Spleen (tissue), 7 donors: ENCODE data around the gene MMP15.

Experiments used
- POLR2A ChIP-seq, 3 donors: fragments of 450-650 bp; IDR thresholded peaks; one replicate each; pipeline ENCODE4 v1.5.1; 2017; ENCODE audit warnings: antibody characterized with exemption in 3 of 3, mild to moderate bottlenecking in 1 of 3
- TF ChIP-seq, protein P1 (sequence below), 11 experiments: fragments of 200-600 bp in 7 of 11; fragments of 450-650 bp in 4 of 11; sonication (generic) in 4 of 11; IDR thresholded peaks in 8 of 11; conservative IDR thresholded peaks in 3 of 11; 1 replicate in 7 of 11; 2 replicates in 4 of 11; pipeline versions ENCODE4 v1.4.0 to v1.8.0; 2016 to 2021; ENCODE audit warnings: antibody characterized with exemption in 11 of 11, inconsistent platforms in 4 of 11, mild to moderate bottlenecking in 1 of 11
- donor health status: DM: no; HTN: no; CAD: no; lungs with moderate emphysema.
- donor health status: DM: no; HTN: no; CAD: no.
- donor health status: DM: no; HTN: no; CAD: no.

DNA sequence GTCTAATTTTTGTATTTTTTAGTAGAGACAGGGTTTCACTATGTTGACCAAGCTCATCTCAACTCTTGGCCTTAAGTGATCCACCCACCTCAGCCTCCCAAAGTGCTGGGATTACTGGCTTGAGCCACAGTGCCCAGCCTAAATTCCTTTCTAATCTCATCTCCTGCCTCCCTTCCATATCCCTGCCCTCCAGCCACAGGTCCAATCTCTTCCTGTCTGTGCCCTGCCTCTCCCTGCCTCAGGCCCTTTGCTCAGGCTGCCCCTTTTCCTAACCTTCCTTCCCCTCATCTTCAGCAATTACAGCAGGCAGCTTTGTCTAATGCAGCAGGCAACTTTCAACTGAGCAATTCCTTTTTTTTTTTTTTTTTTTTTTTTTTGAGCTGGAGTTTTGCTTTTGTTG lies 56.8 kb downstream of the MMP15 start:
- TF ChIP-seq, protein P1, sequence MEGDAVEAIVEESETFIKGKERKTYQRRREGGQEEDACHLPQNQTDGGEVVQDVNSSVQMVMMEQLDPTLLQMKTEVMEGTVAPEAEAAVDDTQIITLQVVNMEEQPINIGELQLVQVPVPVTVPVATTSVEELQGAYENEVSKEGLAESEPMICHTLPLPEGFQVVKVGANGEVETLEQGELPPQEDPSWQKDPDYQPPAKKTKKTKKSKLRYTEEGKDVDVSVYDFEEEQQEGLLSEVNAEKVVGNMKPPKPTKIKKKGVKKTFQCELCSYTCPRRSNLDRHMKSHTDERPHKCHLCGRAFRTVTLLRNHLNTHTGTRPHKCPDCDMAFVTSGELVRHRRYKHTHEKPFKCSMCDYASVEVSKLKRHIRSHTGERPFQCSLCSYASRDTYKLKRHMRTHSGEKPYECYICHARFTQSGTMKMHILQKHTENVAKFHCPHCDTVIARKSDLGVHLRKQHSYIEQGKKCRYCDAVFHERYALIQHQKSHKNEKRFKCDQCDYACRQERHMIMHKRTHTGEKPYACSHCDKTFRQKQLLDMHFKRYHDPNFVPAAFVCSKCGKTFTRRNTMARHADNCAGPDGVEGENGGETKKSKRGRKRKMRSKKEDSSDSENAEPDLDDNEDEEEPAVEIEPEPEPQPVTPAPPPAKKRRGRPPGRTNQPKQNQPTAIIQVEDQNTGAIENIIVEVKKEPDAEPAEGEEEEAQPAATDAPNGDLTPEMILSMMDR (IDR thresholded peaks at IDR 0.05 in 8 of 11, conservative IDR thresholded peaks at IDR 0.05 in 3 of 11) = no peak
- TF ChIP-seq POLR2A (IDR thresholded peaks at IDR 0.05) = no peak
